GM19099 (cell line): ENCODE data around the gene DNAJC1.

ENCODE experiments used
- POLR2A ChIP-seq: IDR thresholded peaks from 3 replicates; pipeline ENCODE4 v1.6.1; 2011; ENCODE audit warnings: low read depth; ENCODE audit not compliant: insufficient read length; ENCODE audit errors: extremely low read depth

Gene DNAJC1

DNA sequence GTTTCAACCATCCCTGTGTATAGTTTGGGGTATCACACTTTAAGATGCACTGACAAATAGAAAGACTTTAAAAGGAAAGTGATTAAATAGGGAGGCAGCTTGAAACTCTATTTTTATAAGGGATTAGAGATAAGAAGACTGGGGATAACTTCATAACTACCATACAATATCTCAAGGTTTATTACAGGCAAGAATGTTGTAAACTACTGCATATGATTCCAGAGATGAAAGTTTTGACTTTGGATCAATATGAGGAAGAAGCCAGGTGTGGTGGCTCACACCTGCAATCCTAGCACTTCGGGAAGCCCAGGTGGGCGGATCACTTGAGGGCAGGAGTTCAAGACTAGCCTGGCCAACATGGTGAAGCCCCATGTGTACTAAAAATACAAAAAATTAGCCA, 96.1 kb downstream of the DNAJC1 start:
- no peak for TF ChIP-seq POLR2A

DNA sequence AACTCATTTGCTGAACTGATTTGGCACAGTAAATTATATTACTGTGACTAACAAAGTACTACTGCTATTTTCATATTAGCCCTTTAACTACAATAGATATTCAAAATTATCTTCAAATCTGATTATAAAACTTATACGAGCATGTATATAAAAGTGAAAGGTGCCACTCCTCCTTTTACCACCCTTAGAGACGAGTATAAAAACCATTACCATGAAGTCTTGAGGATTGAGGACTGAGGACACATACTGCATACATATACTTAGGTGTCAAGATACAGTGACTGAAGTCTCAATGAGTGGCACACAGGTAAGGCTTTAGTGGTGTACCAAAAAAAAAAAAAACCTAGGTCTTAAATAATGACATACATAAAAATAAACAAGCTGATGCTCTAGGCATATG, 98.6 kb downstream of the DNAJC1 start:
- no peak for TF ChIP-seq POLR2A

DNA sequence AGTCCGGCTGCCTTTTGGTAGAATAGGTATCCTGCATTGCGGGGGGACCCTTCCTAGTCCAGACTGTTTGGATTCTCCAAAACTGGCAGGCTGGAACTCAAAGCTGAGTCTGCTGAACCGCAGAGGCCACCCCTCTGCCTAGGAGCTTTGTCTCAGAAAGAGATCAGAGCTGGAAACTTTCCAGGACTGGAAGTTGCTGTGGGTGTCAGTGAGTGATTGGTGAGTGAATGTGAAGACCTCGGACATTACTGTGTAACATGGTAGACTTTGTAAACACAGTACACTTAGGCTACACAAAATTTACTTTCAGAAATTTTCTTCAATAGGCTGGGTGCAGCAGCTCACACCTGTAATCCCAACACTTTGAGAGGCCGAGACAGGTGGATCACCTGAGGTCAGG, 103.8 kb downstream of the DNAJC1 start:
- no peak for TF ChIP-seq POLR2A

DNA sequence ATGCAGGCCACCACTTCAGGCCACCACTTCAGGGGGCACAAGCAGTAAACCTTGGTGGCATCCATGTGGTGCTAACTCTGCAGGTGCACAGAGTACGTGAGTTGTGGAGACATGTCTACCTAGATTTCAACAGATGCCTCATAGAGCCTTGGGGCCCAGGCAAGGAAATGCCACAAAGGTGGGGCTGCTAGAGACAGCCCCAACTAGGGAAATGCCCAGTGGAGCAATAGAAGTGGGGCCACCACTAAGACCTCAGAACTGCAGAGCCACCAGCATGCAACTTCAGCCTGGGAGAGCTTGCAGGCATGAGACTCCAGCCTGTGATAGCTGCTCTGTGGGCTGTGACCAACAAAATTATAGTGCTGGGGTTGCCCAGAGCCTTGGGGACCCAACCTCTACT, 107.6 kb downstream of the DNAJC1 start:
- TF ChIP-seq POLR2A: no peak

DNA sequence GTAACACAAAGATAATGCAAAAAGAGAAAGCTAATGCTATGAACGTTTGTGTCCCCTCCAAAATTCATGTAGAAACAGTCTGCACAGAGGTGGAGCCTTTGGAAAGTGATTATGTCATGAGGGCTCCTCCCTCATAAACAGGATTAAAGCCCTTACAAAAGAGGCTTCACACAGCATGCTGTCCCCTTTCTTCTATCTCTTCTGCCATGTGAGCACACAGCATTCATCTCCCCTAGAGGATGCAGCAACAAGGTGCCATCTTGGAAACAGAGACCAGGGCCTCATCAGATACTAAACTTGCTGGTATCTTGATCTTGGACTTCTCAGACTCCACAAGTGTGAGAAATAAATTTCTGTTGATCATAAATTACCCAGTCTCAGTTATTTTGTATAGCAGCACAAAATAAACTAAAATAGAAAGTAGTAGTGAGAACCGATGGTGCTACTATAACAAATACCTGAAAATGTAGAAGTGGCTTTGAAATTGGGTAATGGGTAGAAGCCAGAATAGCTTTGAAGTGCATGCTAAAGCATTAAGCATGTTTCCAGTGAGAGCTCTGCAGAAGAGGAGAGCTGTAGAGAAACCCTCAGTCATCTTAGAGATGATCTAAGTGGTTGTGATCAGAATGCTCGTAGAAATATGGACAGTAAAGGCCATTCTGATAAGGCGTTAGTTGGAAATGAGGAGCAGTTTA, 108.7 kb downstream of the DNAJC1 start:
- TF ChIP-seq POLR2A: no peak

DNA sequence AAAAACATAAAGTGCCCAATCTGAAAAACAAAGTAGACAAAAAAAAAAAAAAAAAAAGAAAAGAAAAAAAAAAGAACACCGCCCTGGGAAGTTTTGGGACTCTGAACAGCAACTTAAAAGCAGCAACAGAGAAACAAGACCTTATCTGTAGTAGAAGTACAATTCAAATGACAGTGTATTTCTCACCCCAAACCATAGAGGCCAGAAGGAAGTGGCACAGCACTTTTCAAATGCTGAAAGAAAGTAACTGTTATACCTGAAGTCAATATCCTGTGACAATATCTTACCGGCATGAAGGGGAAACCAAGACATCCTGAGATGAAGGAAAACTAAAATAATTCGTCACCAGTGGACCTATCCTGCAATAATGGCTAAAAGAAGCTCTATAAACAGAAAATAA, 112.1 kb downstream of the DNAJC1 start:
- no peak for TF ChIP-seq POLR2A

DNA sequence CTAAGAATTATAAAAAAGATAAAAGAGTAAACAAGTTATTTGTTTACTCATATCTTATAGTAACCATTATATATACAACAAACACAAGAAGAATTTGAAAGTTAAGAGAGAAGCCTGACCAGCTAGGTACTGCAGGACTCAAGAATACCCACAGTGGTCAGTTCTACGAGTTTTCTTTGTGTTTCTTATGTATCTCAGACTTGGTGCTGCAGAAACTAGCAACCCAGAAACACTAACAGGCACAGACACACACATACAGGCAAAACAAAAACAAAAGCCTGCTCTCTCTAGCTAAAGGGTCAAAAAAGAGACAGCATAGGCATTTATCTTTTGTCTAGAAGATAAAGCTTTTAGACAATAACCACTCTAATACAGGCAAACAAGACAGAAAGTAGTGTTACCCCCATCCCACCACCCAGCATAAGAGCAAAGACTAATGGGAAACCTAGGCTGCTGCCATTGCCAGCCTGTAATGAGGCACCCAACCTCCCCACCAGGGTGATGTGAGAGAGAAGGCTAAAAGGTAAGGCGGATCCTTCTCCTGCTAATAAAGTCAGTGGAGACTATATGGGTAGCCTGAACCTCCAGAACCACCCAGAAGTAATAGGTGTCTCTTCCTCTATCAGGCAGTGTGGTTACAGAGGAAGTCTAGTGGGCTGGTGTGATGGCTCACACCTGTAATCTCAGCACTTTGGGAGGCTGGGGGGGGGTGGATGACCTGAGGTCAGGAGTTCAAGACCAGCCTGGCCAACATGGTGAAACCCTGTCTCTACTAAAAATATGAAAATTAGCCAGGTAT, 113.9 kb downstream of the DNAJC1 start:
- no peak for TF ChIP-seq POLR2A

DNA sequence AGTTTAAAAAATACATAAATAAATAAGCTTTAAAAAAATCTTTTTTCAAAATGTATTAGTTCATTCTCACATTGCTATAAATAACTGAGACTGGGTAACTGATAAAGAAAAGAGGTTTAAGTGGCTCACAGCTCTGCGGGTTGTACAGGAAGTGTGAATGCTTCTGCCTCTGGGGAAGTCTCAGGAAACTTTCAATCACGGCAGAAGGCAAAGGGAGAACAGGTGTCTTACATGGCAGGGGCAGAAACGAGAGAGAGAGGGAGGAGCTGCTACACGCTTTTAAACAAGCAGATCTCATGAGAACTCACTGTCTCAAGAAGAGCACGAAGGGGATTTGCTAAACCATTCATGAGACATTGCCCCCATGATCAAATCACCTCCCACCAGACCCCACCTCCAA, 114.6 kb downstream of the DNAJC1 start:
- no peak for TF ChIP-seq POLR2A

DNA sequence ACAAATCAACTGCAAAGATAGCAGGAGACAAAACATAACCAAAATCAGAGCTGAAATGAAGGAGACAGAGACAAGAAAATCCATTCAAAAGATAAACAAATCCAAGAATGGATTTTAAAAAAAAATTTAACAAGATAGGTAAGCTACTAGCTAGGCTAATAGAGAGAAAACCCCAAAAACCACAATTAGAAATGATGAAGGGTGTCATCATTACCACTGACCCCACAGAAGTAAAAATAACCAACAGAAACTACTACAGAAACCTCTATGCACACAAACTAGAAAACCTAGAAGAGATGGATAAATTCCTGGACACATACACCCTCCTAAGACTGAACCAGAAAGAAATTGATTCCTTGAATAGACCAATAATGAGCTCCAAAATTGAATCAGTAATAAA, 117.6 kb downstream of the DNAJC1 start:
- TF ChIP-seq POLR2A: no peak

DNA sequence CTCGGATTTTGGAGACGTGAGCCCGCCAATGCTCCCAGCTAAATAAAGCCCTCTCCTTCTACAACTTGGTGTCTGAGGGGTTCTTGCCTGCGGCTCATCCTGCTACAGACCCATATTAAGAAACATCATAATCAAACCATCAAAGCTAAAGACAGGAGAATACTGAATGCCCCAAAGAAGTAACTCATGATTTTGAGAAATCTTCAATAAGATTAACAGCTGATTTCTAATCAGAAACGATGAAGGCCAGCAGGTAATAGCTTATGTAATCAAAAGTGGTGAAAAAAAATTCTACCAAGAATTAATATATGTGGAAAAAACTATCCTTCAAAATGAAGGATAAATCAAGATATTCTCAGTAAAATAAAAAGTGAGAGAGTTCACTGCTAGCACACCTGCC, 130.3 kb downstream of the DNAJC1 start:
- TF ChIP-seq POLR2A: no peak

DNA sequence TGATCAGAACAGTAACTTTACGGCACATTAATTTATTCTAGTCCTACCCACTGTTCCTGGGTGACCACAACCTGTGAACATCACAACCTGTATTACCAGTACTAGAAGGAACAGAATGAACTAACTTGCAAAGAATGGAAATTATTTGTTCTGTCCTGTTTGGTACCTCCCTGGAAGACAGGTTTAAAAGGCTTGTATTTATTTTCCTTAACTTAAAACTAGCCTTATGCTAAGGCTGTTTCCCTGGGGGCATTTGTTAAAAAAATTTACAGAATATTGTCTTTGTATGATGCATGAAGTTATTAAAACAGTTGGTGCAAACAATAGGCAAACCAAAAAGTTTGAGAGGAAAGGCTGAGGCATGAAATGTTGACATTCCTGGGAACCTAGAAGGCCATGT, 132.7 kb downstream of the DNAJC1 start:
- no peak for TF ChIP-seq POLR2A

DNA sequence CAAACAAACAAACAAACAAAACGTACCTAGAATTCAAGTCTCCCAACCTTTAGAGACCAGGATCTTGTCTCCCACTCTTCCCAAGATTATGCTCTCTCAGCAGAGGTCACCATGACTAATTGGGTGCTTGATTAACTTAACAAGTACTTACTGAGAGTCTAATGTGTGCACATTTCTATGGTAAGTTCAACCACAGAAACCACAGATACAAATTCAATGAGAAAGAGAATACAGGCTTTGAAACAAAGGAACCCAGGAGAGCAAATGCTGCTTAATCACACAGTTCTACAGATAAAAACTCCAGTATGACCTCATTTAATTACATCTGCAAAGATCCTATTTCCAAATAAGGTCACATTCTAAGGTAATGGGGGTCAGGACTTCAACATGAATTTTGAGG, 142.8 kb downstream of the DNAJC1 start:
- TF ChIP-seq POLR2A: no peak

DNA sequence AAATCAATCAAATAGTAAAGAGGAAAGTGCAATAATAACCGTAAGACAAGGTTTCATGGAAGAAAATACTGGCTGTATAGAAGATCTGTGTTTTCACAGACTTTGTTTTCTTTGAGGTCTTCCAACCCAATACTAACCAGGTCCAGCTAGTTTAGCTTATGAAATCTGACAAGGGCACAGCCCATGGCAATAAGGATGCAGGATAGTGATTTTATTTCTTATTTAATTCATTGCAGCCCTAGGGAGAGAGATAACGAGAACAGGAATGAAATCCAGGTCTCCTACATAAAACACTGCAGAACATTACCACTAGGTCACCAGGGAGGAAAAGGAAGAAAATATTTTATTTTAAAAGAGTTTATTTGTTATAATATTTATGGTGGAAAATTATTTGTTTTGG, 145.1 kb downstream of the DNAJC1 start:
- TF ChIP-seq POLR2A: no peak

DNA sequence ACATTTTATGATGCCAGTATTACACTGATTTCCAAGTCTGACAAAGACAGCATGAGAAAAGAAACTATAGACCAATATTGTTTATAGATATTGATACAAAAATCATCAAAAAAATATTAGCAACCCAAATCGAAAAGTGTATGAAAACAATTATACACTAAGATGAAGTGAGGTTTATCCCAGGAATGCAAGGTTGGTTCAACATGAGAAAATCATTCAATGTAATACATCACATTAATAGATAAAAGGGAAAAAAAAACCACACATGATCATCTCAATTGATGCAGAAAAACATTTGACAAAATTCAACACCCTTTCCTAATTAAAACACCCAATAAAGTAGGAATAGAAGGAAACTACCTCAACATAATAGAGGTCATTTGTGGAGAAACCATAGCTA, 153.9 kb downstream of the DNAJC1 start:
- no peak for TF ChIP-seq POLR2A

DNA sequence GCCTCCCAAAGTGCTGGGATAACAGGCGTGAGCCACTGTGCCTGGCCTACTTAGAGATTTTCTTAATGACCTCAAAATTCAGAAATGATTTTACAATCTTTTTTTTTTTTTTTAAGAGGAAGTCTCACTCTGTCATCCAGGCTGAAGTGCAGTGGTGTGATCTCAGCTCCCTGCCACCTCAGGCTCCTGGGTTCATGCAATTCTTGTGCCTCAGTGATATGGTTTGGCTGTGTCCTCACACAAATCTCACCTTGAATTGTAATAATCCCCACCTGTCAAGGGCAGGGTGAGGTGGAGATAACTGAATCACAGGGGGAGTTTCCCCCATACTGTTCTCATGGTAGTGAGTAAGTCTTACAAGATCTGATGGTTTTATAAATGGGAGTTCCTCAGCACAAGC, 159.9 kb downstream of the DNAJC1 start:
- no peak for TF ChIP-seq POLR2A

DNA sequence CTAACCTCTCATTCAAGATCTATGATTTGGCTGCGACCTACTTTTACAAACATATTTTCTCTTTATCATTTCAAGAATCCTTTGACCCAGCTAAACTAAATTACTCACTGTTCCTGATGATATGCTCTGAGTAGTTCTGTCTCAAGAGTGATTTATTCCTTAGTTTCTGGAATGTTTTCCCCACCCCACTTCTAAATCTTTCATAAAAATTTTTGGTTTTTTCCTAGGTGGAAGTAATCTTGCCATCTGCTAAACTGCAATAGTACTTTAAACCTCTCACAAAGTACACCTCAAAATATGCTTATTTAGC, 170.8 kb downstream of the DNAJC1 start:
- TF ChIP-seq POLR2A: no peak
